ENCODE measurements around the gene OCRL. TPM values are rescaled to one million over a fixed set of nuclear protein-coding genes. Genes with fewer than 3 reads are reported as not detected.

The OCRL gene
- total RNA-seq, 2 donors from 2014 or later = 16.7 to 77.1 TPM

- no peak overlapping the region for H3K27ac ChIP-seq
- no peaks in the 10 kb centered on the region for H3K27me3 ChIP-seq (replicated peaks; ENCODE audit: insufficient read depth)
- no peaks in the 10 kb centered on the region for H3K4me1 ChIP-seq (replicated peaks)
- no peaks in the 10 kb centered on the region for H3K36me3 ChIP-seq
- intact Hi-C loops (cut with DNase I) = no loop called here
- WGBS = 97% methylated on average over 6 of the region's 6 CpGs
- no peak overlapping the region for H3K4me3 ChIP-seq
- no peaks in the 10 kb centered on the region for H3K9me3 ChIP-seq
- no peak for DNase-seq (ENCODE audit: low spot score)
- TF ChIP-seq CTCF (IDR thresholded peaks at IDR 0.05) = no peak
- no peak for TF ChIP-seq POLR2AphosphoS5 (IDR thresholded peaks at IDR 0.05)
- TF ChIP-seq POLR2A (IDR thresholded peaks at IDR 0.05) = no peak
These were observed 43.4 kb upstream of the OCRL start for GRCh38 chrX:129496625-129497024.

- intact Hi-C loops (cut with DNase I) = no loop called here
- Histone ChIP-seq H3K27ac (no peak overlapping the region), H3K9me3 (no peaks in the 10 kb centered on the region), H3K36me3 (no peaks in the 10 kb centered on the region), H3K27me3 (replicated peaks; ENCODE audit: insufficient read depth) (no peaks in the 10 kb centered on the region), H3K4me1 (replicated peaks) (no peaks in the 10 kb centered on the region), H3K4me3 (no peak overlapping the region)
- DNase-seq (ENCODE audit: low spot score) = no peak
- TF ChIP-seq POLR2A (IDR thresholded peaks at IDR 0.05) = no peak
- whole genome bisulfite sequencing = 84% methylated on average over 3 of the region's 3 CpGs
These were observed 42.8 kb upstream of the OCRL start for GRCh38 chrX:129497146-129497843.

- Histone ChIP-seq H3K4me1 (replicated peaks) (no peaks in the 10 kb centered on the region), H3K4me3 (no peak overlapping the region), H3K9me3 (no peaks in the 10 kb centered on the region), H3K27ac (no peak overlapping the region), H3K27me3 (replicated peaks; ENCODE audit: insufficient read depth) (no peaks in the 10 kb centered on the region), H3K36me3 (no peaks in the 10 kb centered on the region)
- DNase-seq (ENCODE audit: low spot score) = no peak
- 75% methylated on average over 7 of the region's 7 CpGs for WGBS
- intact Hi-C loops (cut with DNase I) = no loop called here
- TF ChIP-seq POLR2A (IDR thresholded peaks at IDR 0.05) = no peak
- TF ChIP-seq POLR2AphosphoS5 (IDR thresholded peaks at IDR 0.05) = no peak
- TF ChIP-seq CTCF (IDR thresholded peaks at IDR 0.05) = no peak
These were observed 29.7 kb upstream of the OCRL start for GRCh38 chrX:129510331-129510730.

DNA sequence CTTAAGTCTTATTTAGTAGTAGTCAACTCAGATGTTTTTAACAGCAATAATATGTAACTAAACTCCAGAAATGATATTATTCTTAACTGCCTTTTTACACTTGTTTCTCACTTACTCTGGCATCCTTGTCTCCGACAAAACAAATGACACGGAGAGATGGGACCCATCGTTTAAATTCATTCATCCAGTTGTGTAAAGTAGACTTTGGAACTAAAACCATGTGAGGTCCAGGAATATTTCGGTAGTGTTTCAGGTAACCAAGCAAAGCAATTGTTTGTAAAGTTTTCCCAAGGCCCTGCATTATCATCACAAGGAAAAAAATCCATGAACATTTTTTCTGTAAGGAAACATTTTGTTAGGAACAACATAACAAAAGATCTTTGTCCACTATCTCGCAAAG, 28.4 kb upstream of the OCRL start:
- DNase-seq (ENCODE audit: low spot score) = no peak
- intact Hi-C loops (cut with DNase I) = no loop called here
- Histone ChIP-seq H3K4me1 (replicated peaks) (no peaks in the 10 kb centered on the region), H3K27ac (no peak overlapping the region), H3K27me3 (replicated peaks; ENCODE audit: insufficient read depth) (no peaks in the 10 kb centered on the region), H3K4me3 (no peak overlapping the region), H3K9me3 (no peaks in the 10 kb centered on the region), H3K36me3 (no peaks in the 10 kb centered on the region)
- TF ChIP-seq POLR2A (IDR thresholded peaks at IDR 0.05) = no peak
- TF ChIP-seq POLR2AphosphoS5 (IDR thresholded peaks at IDR 0.05) = no peak
- TF ChIP-seq CTCF (IDR thresholded peaks at IDR 0.05) = no peak
- WGBS = 86% methylated on average over 5 of the region's 5 CpGs

- no peaks in the 10 kb centered on the region for H3K36me3 ChIP-seq
- TF ChIP-seq POLR2A (IDR thresholded peaks at IDR 0.05) (no peak), POLR2AphosphoS5 (IDR thresholded peaks at IDR 0.05) (no peak), CTCF (IDR thresholded peaks at IDR 0.05) (no peak)
These were observed 27.6 kb upstream of the OCRL start for GRCh38 chrX:129512409-129512808.

More at GRCh38 chrX:129512409-129512808, 27.6 kb upstream of the OCRL start:
- intact Hi-C loops (cut with DNase I) = no loop called here
- Histone ChIP-seq H3K27me3 (replicated peaks; ENCODE audit: insufficient read depth) (no peaks in the 10 kb centered on the region), H3K4me3 (no peak overlapping the region), H3K27ac (no peak overlapping the region), H3K4me1 (replicated peaks) (no peaks in the 10 kb centered on the region), H3K9me3 (no peaks in the 10 kb centered on the region)
- 89% methylated on average over 2 of the region's 2 CpGs for WGBS
- DNase-seq (ENCODE audit: low spot score) = no peak

All from prostate gland (tissue), 2 donors.